GM21528 (cell line): ENCODE results near the gene ADORA1.

ENCODE experiments used
- ATAC-seq: cut with Tn5 transposase; IDR thresholded peaks from one replicate; pipeline ENCODE4 v1.9.1; 2021; ENCODE audit warnings: mild to moderate bottlenecking, moderate library complexity; ENCODE audit not compliant: unreplicated experiment, low FRiP score

ADORA1 gene

GRCh38 chr1:203169770-203170520, 42.4 kb downstream of the ADORA1 start:
- ATAC-seq: no peak

DNA sequence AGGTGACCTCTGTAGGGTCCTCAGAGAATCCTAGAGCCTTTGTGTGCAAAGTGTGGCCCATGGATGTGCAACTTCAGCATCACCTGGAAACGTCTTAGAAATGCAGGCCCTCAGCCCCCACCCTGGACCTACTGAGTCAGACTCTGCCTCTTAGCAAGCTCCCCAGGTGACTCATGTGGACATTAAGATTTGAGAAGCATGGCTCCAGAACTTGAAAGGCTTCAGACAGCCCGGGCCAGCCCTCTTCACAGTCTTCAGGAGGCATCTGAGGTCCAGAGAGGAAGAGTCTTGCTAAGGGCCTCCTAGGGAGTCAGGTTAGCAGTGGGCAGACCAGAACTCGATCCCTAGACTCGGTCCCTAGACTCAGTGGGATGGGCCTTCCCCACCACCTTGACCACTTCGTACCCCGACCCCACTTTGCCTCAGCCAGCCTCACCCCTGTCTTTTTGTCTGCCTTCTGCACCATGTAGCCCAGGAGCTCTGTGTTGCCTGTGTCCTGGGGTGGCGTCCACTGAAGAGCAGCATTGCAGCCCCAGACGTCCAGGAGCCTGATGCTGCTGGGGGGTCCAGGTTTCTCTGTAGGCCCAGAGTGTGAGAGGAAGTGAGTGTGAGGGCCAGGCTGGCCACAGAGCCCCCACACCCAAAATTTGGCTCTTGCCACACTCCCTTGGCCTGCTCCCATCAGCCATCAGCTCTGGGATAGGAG, 43.3 kb downstream of the ADORA1 start:
- no peak for ATAC-seq

DNA sequence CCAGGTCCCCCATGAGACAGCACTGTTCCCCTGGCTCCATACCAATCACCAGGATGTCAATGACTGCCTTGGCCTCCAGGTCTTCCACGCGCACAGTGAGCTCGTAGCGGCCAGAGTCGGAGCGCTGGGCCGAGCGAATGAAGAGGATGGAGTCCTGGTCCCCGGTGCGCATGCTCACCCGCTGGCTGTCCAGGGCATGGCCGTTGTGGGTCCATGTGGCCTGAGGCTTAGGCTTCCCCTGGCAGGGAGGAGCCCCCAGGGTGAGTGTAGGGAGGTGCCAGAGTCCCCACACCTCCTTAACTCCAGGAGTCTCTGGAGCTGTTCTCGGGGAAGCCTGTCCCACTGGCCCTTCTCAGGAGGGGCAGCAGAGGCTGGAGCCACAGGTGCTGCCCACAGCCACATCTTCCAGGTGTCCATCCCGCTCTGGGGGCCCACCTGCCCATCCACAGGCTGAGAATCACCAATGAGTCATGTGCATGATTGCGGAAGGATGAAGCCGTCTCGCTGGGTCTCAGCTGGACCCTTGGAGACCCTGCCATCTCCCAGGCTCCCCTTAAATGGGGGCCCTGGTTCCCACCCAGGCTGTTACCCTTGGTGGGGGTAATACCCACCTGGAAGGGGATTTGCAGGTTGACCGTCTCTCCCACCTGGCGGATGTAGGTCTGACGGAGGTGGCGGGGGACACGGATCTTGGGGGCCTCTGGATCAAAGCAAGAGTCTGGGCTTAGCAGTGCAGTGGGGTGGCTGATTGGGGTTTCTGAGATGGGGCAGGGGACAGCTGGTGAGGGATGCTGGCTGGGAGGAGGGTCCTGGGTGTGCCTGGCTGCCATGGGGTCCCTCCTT, 44.0 kb downstream of the ADORA1 start:
- ATAC-seq: no peak

- no peak for ATAC-seq
Observed at GRCh38 chr1:203172184-203173010, 44.9 kb downstream of the ADORA1 start.

DNA sequence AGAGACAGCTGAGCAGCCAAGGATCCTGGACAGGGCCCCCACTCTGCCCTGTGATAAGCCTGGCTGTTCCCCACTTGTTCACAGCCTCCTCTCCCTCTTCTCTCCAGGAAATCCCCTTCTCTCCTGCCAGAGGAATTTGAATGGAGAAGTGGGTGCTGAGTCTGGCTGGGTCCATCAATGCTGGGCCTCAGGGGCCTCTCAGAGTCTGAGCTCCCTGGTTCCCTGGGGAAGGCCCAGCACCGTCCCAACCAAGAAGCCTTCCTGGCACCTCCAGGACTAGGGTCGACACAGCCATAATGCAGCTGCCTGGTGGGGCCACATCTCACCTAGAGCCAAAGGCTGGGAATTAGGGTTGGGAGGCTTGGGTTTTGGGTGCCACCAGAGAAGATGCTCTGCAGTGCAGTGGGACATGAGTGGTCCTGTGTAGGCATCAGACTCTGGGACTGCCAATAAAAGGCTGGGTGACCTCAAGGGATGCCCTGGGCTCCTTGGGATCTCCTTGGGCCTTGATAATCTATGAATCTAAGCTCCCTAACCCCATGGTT, 45.6 kb downstream of the ADORA1 start:
- ATAC-seq: no peak

DNA sequence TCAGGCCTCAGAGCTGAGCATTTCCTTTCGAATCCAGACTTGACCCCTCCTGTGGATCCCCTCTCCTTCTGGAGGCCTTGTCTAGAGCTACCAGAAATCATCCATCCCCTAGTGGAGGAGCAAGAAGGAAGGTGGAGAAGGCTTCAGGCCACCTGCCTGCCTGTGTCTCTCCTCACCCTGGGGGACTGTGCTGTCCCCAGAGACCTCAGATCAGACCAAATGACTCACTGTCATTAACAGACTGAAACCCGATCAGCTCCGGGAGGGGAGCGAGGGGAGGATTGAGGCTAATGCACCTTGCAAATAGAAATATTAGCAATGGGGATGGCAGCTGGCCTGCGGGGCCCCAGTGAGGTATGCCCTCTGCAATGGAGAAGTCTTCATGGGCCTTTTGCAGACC, 46.0 kb downstream of the ADORA1 start:
- ATAC-seq: peak; percentile 56

- ATAC-seq: no peak
Observed at GRCh38 chr1:203174324-203174985, 46.9 kb downstream of the ADORA1 start.

DNA sequence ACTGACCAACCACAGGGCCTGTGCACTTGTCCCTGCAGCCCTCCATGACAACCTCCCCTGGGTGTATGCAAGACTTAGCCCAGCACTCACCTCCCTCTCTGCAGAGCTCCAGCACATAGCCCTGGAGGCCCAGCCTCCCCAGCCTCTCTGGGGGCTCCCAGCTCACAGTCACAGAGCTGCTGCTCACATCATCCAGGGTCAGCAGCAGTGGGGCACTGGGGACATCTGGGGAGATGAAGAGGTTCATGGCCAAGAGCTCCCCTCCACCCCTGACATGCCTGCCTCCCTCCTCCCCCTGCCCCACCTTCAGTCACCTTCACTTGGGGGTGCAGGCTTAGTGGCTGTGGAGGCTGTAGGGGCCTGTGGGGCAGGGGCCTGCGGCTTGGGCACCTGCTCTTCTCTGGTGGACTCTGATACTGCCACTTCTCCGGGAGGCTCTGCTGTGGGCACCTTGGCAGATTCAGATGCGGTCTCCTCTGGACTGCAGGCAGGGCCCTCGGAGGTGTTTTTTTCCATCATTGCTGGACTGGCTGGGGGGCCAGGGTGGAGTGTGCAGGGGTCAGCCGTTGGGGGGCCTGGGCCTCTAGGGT, 47.8 kb downstream of the ADORA1 start, which contains the start of gene MYBPH:
MYBPH (minus strand) TSS at position 590 of the 590 bp plus-strand sequence; CDS start at position 519, 71 bp downstream.
- no peak for ATAC-seq

- ATAC-seq: no peak
Observed at GRCh38 chr1:203175827-203176241, 48.3 kb downstream of the ADORA1 start.

- ATAC-seq: no peak
Observed at GRCh38 chr1:203176273-203177035, 48.9 kb downstream of the ADORA1 start.

- no peak for ATAC-seq
Observed at GRCh38 chr1:203177036-203177405, 49.5 kb downstream of the ADORA1 start.

GRCh38 chr1:203177470-203178039, 50.0 kb downstream of the ADORA1 start:
- ATAC-seq: no peak

DNA sequence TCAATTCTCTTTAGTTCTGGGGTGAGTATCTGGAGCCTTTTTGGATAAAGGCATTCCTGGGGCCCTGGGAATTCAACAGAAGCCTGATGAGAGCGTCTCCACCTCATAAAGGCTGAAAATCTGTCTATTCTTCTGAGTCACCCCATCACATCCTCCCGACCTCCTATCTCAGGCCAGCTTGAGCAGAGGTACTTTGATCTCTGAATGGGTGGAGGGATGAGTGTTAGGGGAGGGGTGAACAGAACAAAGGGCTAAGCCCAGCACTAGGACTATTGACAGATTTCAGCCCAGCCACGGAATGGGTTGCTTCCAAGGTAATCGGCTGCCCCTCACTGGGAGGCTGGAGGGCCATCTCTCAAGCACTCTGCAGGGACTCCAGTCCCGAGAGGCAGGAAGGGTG, 50.6 kb downstream of the ADORA1 start:
- ATAC-seq: no peak

GRCh38 chr1:203178821-203179666, 51.5 kb downstream of the ADORA1 start:
- ATAC-seq: no peak

- no peak for ATAC-seq
Observed at GRCh38 chr1:203179667-203180005, 52.1 kb downstream of the ADORA1 start.

- no peak for ATAC-seq
Observed at GRCh38 chr1:203180611-203181330, 53.2 kb downstream of the ADORA1 start.
